Suprapubic skin (tissue), 4 donors: ENCODE results near the gene DOCK6. TPM values are rescaled to one million over a fixed set of nuclear protein-coding genes. Genes with fewer than 3 reads are reported as not detected.
A peak's percentile ranks its signal among the peaks of the same experiment; 100 is the strongest.

Experiments
- DNase-seq, 2 donors: peaks; one replicate each; pipeline ENCODE4 v3.0.0-alpha.2; 2019; ENCODE audit warnings: low spot score in 2 of 2
- H3K27ac ChIP-seq: fragments of 200-600 bp; sonication (generic); one replicate; pipeline ENCODE4 v1.5.1; 2019
- H3K27me3 ChIP-seq: fragments of 200-600 bp; sonication (generic); one replicate; pipeline ENCODE4 v1.5.1; 2019
- H3K36me3 ChIP-seq: fragments of 200-600 bp; sonication (generic); one replicate; pipeline ENCODE4 v1.5.1; 2019
- H3K4me1 ChIP-seq: fragments of 200-600 bp; sonication (generic); one replicate; pipeline ENCODE4 v1.5.1; 2019
- H3K4me3 ChIP-seq: fragments of 200-600 bp; sonication (generic); one replicate; pipeline ENCODE4 v1.5.1; 2019; ENCODE audit warnings: mild to moderate bottlenecking
- H3K9me3 ChIP-seq: fragments of 200-600 bp; sonication (generic); one replicate; pipeline ENCODE4 v1.5.1; 2019
- EP300 ChIP-seq: sonication (generic); formaldehyde crosslinking; IDR thresholded peaks from one replicate; pipeline ENCODE4 v1.6.1; 2017; ENCODE audit warnings: antibody characterized with exemption
- POLR2A ChIP-seq, 2 donors: fragments of 450-650 bp; IDR thresholded peaks; one replicate each; pipeline ENCODE4 v1.6.1; 2017; ENCODE audit warnings: antibody characterized with exemption in 2 of 2, mild to moderate bottlenecking in 2 of 2, moderate library complexity in 2 of 2
- POLR2AphosphoS5 ChIP-seq, 3 donors: sonication (generic); formaldehyde crosslinking; IDR thresholded peaks; one replicate each; pipeline ENCODE4 v1.6.1; 2017; ENCODE audit warnings: antibody characterized with exemption in 3 of 3
- WGBS: methylation state at CpG from one replicate; pipeline ENCODE4 v1.1.5; 2018; 5-methylcytosine and 5-hydroxymethylcytosine counted together
- total RNA-seq, 4 donors: library from RNA; depleted of rRNA; stranded (reverse); fragments of >200 nt; gene quantifications; one replicate each; pipeline ENCODE4 v1.1.0, GENCODE V29; 2016
- TF ChIP-seq, protein P1 (sequence below), 2 donors: fragments of 200-600 bp in 1 of 2; fragments of 450-650 bp in 1 of 2; sonication (generic) in 1 of 2; IDR thresholded peaks; one replicate each; pipeline ENCODE4 v1.5.1; 2016 to 2019; ENCODE audit warnings: antibody characterized with exemption in 2 of 2, mild to moderate bottlenecking in 1 of 2, moderate library complexity in 1 of 2

The DOCK6 gene
- total RNA-seq, 4 donors from 2014 or later = 69.7 to 188 (median 98.3) TPM

DNA sequence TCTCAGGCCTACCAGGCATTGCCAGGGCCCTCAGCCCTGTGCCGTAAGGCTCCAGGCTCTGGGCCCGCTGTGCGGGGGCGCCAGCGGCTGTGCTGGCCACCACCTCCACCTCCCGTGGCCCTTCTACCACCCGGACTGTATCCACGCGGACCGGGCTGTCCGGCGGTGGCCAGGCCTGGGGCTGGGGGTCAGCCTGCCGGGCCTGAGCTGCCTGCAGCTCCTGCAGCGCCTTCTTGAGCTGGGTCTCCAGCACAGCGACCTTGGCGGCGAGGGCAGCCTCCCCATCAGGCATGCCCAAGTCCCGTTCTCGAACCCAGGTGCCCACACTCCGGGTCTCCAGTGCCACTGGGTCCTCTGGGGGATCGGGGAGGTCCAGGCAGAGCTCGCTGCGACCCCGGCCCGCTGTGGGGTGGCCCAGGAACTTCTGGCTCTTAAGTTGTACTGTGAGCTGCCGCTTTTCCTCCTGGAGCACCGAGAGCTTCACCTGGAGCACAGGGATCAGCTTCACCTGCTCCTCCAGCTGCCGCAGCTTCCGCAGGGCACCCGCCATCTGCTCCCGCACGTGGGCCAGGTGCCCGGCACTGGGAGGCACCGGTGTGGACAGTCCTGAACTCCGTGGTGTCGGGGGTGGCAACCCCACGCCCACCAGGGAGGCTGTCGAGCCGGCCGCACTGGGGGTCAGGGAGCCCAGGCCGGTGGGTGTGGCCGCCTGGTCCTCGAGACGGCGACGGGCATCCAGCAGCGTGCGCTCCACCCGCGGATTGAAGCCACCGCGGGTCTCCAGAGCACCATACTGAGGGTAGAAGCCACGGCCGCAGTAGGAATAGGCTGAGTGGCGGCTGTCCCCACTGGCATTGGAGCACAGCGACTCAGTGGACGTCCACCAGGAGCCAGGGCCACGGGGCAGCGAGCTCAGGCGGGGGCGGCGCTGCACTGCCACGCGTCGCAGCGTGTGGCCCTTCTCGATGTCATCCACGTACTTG is 69.1 kb downstream of the DOCK6 start:
- 89% methylated on average over 40 of the region's 68 CpGs for WGBS
- Histone ChIP-seq H3K27me3 (no peaks in the 10 kb centered on the region), H3K9me3 (no peaks in the 10 kb centered on the region), H3K4me1 (peaks cover 70% of the 10 kb centered on the region), H3K4me3 (peak overlapping the region; percentile 79), H3K36me3 (peaks cover 17% of the 10 kb centered on the region), H3K27ac (peak overlapping the region; percentile 1)
- TF ChIP-seq EP300 (no peak), POLR2AphosphoS5 (IDR thresholded peaks at IDR 0.05) (no peak), POLR2A (IDR thresholded peaks at IDR 0.05) (no peak)
- TF ChIP-seq, protein P1, sequence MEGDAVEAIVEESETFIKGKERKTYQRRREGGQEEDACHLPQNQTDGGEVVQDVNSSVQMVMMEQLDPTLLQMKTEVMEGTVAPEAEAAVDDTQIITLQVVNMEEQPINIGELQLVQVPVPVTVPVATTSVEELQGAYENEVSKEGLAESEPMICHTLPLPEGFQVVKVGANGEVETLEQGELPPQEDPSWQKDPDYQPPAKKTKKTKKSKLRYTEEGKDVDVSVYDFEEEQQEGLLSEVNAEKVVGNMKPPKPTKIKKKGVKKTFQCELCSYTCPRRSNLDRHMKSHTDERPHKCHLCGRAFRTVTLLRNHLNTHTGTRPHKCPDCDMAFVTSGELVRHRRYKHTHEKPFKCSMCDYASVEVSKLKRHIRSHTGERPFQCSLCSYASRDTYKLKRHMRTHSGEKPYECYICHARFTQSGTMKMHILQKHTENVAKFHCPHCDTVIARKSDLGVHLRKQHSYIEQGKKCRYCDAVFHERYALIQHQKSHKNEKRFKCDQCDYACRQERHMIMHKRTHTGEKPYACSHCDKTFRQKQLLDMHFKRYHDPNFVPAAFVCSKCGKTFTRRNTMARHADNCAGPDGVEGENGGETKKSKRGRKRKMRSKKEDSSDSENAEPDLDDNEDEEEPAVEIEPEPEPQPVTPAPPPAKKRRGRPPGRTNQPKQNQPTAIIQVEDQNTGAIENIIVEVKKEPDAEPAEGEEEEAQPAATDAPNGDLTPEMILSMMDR (IDR thresholded peaks at IDR 0.05) = no peak
- no peak for DNase-seq

DNA sequence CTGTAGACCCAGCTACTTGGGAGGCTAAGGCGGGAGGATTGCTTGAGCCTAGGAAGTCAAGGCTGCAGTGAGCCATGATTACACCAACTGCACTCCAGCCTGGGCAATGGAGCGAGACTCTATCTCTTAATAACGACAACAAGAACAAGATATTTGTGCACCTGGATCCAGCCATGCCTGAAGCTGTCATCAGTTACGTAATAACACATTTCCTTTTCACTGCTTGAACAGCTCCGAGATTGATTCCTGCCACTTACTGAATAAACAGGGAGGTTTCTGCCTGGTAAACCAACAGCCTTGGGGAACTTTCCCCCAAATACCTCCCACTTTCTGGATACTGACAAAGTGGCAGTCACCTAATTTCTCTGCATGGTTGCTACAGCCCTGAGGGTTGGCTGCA is 70.4 kb downstream of the DOCK6 start:
- H3K27me3 ChIP-seq = no peaks in the 10 kb centered on the region
- WGBS = 77% methylated on average over 5 of the region's 5 CpGs
- no peak for DNase-seq
- peaks cover 62% of the 10 kb centered on the region for H3K4me1 ChIP-seq
- H3K9me3 ChIP-seq = no peaks in the 10 kb centered on the region
- TF ChIP-seq, protein P1 (IDR thresholded peaks at IDR 0.05) = no peak
- no peak for TF ChIP-seq POLR2AphosphoS5 (IDR thresholded peaks at IDR 0.05)
- no peak for TF ChIP-seq EP300
- no peak for TF ChIP-seq POLR2A (IDR thresholded peaks at IDR 0.05)
- peak overlapping the region; percentile 71 for H3K27ac ChIP-seq
- H3K4me3 ChIP-seq = no peak overlapping the region
- peaks cover 21% of the 10 kb centered on the region for H3K36me3 ChIP-seq

DNA sequence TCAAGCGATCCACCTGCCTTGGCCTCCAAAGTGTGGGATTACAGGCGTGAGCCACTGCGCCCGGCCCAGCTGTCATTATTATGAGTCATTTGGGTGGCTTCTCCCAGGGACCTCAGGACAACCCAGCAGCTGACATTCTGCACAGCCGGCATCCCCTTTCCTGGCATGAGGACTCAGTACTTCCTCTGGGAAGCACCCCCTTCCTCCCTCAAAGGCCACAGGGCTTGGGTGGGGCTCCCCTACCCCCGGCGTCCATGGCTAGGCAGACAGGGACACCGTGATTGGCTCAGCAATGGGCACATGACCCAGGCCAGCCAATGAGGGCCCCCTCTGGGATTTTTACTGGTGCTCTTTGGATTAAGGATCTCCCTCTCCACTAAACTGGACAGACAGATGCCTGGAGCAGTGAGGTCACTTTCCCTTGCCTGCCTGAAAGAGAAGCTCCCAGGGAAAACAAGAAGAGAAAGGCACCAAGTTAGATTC is 71.0 kb downstream of the DOCK6 start:
- Histone ChIP-seq H3K36me3 (peaks cover 24% of the 10 kb centered on the region), H3K4me1 (peaks cover 56% of the 10 kb centered on the region), H3K4me3 (no peak overlapping the region), H3K27me3 (no peaks in the 10 kb centered on the region), H3K27ac (peak overlapping the region; percentile 71), H3K9me3 (no peaks in the 10 kb centered on the region)
- WGBS = 30% methylated on average over 7 of the region's 8 CpGs
- no peak for TF ChIP-seq EP300
- peak in 1 of 3 donors; percentile 64 for TF ChIP-seq POLR2AphosphoS5 (IDR thresholded peaks at IDR 0.05)
- TF ChIP-seq, protein P1 (IDR thresholded peaks at IDR 0.05) = no peak
- TF ChIP-seq POLR2A (IDR thresholded peaks at IDR 0.05) = no peak
- peak; percentile 86 to 91 for DNase-seq

DNA sequence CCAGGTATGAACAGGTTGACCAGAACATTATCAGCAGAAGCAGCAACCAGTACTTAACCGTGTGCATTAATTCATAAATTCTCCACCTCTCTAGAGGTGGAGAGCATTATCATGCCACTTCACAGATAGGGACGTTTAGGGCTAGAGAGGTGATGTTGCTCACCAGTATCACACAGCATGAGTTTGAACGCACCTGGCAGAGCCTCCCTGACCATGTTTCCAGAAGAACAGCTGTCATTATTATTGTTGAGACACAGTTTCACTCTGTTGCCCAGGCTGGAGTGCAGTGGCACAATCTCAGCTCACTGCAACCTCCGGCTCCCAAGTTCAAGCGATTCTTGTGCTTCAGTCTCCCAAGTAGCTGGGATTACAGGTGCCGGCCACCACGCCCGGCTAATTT is 71.8 kb downstream of the DOCK6 start:
- WGBS = 87% methylated on average over 8 of the region's 8 CpGs
- no peak overlapping the region for H3K4me3 ChIP-seq

More for the DNA sequence above, 71.8 kb downstream of the DOCK6 start:
- no peaks in the 10 kb centered on the region for H3K27me3 ChIP-seq
- TF ChIP-seq EP300 (no peak), POLR2AphosphoS5 (IDR thresholded peaks at IDR 0.05) (no peak), POLR2A (IDR thresholded peaks at IDR 0.05) (no peak)
- TF ChIP-seq, protein P1 (IDR thresholded peaks at IDR 0.05) = no peak
- peak overlapping the region; percentile 71 for H3K27ac ChIP-seq
- H3K9me3 ChIP-seq = no peaks in the 10 kb centered on the region
- DNase-seq = no peak
- peaks cover 26% of the 10 kb centered on the region for H3K36me3 ChIP-seq
- peaks cover 47% of the 10 kb centered on the region for H3K4me1 ChIP-seq
